Stimulated activated CD4-positive, alpha-beta T cell treated with anti-CD3 and anti-CD28 coated beads, Interleukin-1b, Interleukin-23, amount 100 ng/mL, for 24 hours (primary cell): ENCODE results near the gene MACROH2A1.

ENCODE experiments used
- DNase-seq, 4 experiments: peaks; one replicate each; pipeline ENCODE4 v3.0.0-alpha.2; 2020; ENCODE audit warnings: low read depth in 4 of 4, low spot score in 1 of 4

MACROH2A1 gene

GRCh38 chr5:135333732-135334515, 65.1 kb downstream of the MACROH2A1 start:
- DNase-seq = no peak

- DNase-seq = no peak
Measured at GRCh38 chr5:135332519-135333150, 66.4 kb downstream of the MACROH2A1 start.

GRCh38 chr5:135331612-135332011, 67.4 kb downstream of the MACROH2A1 start:
- no peak for DNase-seq

- no peak for DNase-seq
Measured at GRCh38 chr5:135330798-135331096, 68.3 kb downstream of the MACROH2A1 start.

GRCh38 chr5:135329913-135330797, 68.9 kb downstream of the MACROH2A1 start:
- no peak for DNase-seq

DNA sequence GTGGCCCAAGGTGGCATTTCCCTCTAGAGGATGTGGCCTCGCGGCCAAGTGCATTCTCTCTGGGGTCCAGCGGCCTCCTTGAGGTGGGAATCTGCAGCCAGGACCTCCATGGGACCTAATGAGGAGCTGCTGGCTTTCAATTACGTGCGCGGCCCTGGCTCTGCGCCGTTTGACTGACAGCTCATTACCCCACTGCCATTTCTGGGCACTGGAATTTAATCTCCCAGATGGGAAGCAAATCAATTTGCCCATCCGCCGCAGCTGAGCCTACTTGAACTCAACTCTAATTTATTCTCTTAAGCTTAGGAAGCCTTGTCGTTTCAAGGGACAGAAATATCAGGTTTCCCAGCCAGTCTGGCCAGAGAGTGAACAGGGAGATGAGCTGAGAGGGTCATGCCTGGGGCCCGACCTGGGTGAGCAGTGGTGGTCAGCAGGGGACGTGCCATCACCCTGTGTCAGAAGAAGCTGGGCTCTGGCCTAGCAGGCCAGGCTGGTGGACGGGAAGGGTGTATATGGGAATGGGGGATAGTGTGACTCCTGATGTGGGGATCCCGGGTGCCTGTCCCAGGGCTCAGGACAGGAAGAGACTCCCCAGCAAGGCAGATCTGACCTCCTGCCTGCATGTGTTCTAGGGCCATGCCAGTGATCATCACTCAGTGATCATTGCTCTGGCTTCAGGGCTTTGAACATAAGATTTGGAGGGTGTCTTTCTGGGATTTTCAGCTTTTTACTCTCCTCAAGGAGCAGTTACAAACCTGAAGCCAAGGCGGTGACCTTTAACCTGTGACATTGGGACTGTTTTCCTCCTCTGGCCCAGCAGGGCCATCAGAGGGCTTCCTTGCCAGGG, 69.7 kb downstream of the MACROH2A1 start:
- no peak for DNase-seq

DNA sequence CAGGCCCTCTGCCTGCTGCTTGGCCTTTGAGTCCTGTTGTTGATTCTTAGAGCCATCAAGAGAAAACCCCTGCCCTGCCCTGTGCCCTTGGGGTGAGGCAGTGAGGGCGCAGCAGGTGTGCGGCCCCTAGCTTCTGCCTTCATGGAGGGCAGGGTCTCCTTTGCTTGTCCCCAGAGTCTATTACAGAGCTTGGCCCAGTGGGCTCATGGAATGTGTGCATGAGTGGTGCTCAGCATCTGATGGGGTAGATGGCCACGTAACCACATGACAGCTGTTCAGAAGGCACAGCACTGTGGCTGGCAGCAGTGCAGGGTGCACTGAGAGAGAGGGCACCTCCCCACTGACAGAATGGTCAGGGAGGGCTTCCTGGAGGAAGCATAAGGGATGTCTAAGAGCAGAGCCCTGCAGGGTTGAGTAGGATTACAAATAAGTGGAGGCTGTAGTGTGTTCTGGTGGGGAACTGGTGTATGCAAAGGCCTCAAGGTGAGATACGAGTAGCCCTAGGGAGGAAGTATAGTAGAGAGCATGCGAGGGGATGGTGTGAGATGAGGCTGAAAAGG, 70.8 kb downstream of the MACROH2A1 start:
- no peak for DNase-seq

DNA sequence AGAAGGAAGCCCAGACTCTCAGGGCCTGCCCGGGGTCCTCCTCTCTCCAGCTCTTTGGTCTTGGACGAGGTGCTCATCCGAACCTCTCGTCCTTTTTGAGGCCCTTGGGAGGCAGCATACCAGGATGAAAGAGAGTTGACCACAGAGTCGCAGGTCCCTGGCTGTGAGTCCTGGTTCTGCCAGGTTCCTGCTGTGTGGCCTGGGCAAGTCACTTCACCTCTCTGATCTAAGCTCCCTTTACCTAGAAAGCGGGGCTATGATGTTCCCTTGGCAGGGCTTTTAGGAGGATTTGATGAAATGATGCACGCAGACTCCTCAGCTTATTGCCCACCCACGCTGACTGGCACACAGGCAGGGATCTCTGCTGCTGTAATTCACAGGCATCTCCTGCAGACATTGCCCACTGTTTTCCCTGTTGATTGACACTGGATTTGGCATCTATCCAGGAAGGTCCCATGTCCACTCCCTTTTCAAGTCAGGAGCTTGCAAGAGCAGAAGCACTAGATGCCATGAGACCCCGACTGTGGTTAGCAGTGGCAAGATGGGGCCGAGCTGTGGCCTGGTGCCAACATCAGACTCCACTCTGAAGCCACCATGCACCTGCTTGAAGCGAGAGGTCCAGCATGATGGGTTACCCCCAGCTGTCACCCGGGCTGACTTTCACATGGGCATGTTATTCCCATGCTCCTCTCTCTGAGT, 71.5 kb downstream of the MACROH2A1 start:
- DNase-seq = no peak

DNA sequence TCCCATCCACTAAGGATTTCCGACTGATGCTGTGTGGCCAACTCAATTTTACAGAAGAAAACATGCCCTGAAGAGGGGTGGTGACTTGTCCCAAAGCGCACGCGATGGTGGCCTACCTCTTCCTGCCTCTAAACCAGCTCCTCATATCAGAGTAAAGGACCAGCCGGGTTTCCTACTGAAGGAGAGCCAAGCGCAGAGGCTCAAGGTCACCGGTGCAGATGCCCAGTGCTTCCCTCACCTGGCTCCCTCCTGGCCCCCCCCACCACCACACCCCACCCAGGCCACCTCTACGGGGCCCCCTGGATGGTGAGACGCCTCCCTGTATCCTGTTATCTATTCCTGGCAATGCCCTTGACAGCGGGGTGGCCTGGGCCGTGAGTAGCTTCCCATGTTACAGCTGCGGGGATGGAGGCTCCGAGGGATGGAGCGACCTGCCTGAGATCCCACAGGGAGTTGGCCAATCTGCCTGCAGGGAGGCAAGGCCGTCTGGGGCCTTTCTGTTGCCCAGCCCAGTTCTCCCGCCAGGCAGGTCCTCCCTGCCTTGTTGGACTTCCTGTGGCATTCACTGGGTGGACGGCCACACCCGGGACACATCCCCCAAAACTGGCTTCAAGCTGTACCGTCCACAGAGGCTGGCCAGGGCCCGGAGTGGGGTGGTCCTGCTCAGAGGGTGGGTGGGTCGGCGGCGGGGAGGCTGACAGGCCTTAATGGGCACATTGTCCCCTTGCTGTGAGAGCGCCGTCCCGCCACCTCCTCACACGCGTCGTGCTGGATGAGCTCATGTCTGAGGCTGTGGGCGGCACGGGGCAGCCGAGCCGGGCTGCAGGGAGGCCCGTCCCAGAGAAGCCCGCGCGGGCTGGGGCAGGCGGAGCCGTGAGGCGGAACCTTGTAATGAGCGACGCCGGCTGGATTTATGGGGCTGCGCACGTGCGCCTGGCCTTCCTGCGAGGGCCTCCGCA, 72.5 kb downstream of the MACROH2A1 start:
- no peak for DNase-seq

- DNase-seq = no peak
Measured at GRCh38 chr5:135324897-135325650, 74.0 kb downstream of the MACROH2A1 start.

GRCh38 chr5:135324160-135324559, 74.9 kb downstream of the MACROH2A1 start:
- DNase-seq = no peak

GRCh38 chr5:135323701-135324132, 75.3 kb downstream of the MACROH2A1 start:
- DNase-seq = no peak

DNA sequence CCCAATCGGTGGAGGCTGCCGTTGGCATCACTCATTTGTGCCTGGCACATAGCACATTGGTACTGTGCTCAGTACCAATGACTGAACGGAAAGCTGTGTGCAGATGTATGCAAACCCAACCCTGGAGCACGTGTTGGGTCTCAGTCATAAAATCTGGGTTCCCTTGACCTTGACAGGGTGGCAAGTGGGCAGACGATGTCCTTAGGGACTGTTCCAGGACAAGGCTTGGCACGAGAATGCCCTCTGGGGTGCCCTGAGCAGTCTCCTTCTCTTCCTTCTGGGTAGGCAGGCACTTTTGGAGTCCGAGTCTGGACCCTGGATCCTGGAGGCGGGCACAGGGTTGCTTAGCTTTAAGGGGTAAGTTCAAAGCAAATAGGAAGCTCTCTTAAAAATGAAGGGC, 75.8 kb downstream of the MACROH2A1 start:
- DNase-seq = no peak

- DNase-seq = no peak
Measured at GRCh38 chr5:135322744-135323143, 76.3 kb downstream of the MACROH2A1 start.

GRCh38 chr5:135322271-135322670, 76.8 kb downstream of the MACROH2A1 start:
- no peak for DNase-seq

DNA sequence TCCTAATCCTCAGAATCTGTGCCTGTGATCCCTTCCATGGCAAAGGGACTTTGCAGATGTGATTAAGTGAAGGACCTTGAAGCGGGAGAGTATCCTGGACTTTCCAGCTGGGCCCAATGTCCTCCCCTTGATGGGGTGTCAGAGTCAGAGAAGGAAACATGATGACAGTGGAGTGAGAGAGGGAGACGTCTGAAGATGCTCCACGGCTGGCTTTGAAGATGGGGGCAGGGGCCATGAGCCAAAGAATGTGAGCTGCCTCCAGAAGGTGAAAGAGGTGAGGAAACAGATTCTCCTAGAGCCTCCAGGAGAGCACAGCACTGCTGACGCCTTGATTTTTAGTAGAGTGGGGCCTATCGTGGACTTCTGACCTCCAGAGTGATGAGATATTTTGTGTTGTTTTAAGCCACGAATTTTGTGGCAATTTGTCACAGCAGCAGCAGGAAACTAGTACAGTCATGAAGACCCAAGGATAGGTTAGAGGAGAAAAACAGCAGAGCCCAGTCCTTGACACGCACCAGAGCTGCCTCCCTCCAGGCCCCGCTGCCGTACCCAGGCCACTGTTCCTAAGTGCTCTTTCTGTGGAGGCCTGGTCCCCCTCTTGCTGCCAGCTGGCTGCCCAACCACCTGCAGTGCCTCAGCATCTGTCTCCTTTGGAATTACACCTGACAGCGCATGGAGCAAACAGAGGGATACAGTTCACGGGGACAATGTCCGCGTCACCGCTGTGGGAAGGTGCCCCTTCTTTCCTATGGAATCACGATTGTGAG, 78.1 kb downstream of the MACROH2A1 start:
- no peak for DNase-seq

DNA sequence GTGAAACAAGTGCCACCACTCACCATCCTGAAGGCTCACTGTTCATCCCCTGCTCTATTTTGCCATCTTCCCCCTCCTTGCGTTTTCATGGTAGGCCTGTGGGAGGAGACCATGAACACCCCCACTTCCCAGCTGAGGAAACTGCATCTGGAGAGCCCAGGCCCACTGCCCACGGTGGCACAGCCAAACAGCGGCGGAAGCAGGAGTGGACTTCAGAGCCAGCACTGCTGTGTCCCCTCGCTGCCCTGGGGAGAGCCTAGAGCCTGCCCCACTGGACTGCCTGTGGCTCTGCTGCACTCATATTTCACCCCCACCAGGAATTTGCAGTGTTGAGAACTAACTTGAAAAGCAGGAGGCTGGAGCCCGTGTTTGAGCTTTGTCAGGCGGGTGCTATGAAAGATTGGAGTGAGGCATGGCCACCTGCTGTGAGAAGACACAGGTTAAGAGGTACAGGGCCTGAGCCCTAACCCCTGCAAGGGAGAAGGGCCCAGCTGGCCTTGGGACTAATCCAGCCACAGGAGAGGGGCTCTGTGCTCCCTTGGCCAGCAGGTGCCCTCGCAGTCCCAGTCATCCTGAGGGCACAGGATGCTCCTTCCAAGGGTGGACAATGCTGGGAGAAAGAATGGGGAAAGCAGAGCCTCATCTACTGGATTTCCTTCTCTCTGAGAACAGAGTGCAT, 79.0 kb downstream of the MACROH2A1 start:
- no peak for DNase-seq
